GM19455 (cell line): ENCODE measurements around the gene CPA2.

ENCODE experiments used
- ATAC-seq: cut with Tn5 transposase; IDR thresholded peaks from one replicate; pipeline ENCODE4 v1.9.1; 2021; ENCODE audit not compliant: unreplicated experiment

CPA2 gene

GRCh38 chr7:130278860-130279259 is 12.2 kb downstream of the CPA2 start:
- no peak for ATAC-seq

GRCh38 chr7:130279286-130279685 is 12.6 kb downstream of the CPA2 start:
- no peak for ATAC-seq

GRCh38 chr7:130279906-130280305 is 13.2 kb downstream of the CPA2 start:
- ATAC-seq, result no peak

- ATAC-seq, result no peak
Observed at GRCh38 chr7:130281260-130281659, 14.6 kb downstream of the CPA2 start.

- ATAC-seq, result no peak
Observed at GRCh38 chr7:130286881-130287280, 20.2 kb downstream of the CPA2 start.

- no peak for ATAC-seq
Observed at GRCh38 chr7:130288168-130288567, 21.5 kb downstream of the CPA2 start.

GRCh38 chr7:130288829-130289228 is 22.2 kb downstream of the CPA2 start:
- no peak for ATAC-seq

- no peak for ATAC-seq
Observed at GRCh38 chr7:130289478-130289877, 22.8 kb downstream of the CPA2 start.

- no peak for ATAC-seq
Observed at GRCh38 chr7:130290745-130291144, 24.1 kb downstream of the CPA2 start.

- no peak for ATAC-seq
Observed at GRCh38 chr7:130292682-130293257, 26.1 kb downstream of the CPA2 start, which contains the start of gene CPA4. Gene CPA4, plus strand, starts transcription at chr7:130293161. Its CDS starts 20 bp downstream, at chr7:130293181.

GRCh38 chr7:130293521-130293920 is 26.9 kb downstream of the CPA2 start:
- ATAC-seq, result no peak

- no peak for ATAC-seq
Observed at GRCh38 chr7:130294314-130294713, 27.7 kb downstream of the CPA2 start.

GRCh38 chr7:130296221-130296951 is 29.7 kb downstream of the CPA2 start:
- no peak for ATAC-seq

- ATAC-seq, result no peak
Observed at GRCh38 chr7:130297628-130298543, 31.2 kb downstream of the CPA2 start.

GRCh38 chr7:130298544-130299326 is 32.1 kb downstream of the CPA2 start:
- no peak for ATAC-seq

GRCh38 chr7:130299866-130300265 is 33.2 kb downstream of the CPA2 start:
- ATAC-seq, result no peak

GRCh38 chr7:130301501-130302020 is 34.9 kb downstream of the CPA2 start:
- ATAC-seq, result no peak

GRCh38 chr7:130302649-130303048 is 36.0 kb downstream of the CPA2 start:
- ATAC-seq, result no peak

- ATAC-seq, result no peak
Observed at GRCh38 chr7:130303127-130303526, 36.5 kb downstream of the CPA2 start.

GRCh38 chr7:130303551-130303950 is 36.9 kb downstream of the CPA2 start:
- ATAC-seq, result no peak

- no peak for ATAC-seq
Observed at GRCh38 chr7:130303982-130304381, 37.3 kb downstream of the CPA2 start.
